Esophagus muscularis mucosa (tissue), 4 donors: ENCODE data around the gene MUSTN1.

Experiments used
- EP300 ChIP-seq: sonication (generic); formaldehyde crosslinking; IDR thresholded peaks from one replicate; pipeline ENCODE4 v1.6.1; 2017; ENCODE audit warnings: antibody characterized with exemption
- POLR2A ChIP-seq: fragments of 450-650 bp; IDR thresholded peaks from one replicate; pipeline ENCODE4 v1.6.1; 2017; ENCODE audit warnings: antibody characterized with exemption, moderate library complexity, mild to moderate bottlenecking, low read depth
- TF ChIP-seq, protein P1 (sequence below), 3 experiments: fragments of 200-600 bp in 2 of 3; fragments of 450-650 bp in 1 of 3; sonication (generic) in 2 of 3; IDR thresholded peaks; one replicate each; pipeline ENCODE4 v1.5.1; 2017 to 2019; ENCODE audit warnings: antibody characterized with exemption in 3 of 3, mild to moderate bottlenecking in 2 of 3, moderate library complexity in 1 of 3

DNA sequence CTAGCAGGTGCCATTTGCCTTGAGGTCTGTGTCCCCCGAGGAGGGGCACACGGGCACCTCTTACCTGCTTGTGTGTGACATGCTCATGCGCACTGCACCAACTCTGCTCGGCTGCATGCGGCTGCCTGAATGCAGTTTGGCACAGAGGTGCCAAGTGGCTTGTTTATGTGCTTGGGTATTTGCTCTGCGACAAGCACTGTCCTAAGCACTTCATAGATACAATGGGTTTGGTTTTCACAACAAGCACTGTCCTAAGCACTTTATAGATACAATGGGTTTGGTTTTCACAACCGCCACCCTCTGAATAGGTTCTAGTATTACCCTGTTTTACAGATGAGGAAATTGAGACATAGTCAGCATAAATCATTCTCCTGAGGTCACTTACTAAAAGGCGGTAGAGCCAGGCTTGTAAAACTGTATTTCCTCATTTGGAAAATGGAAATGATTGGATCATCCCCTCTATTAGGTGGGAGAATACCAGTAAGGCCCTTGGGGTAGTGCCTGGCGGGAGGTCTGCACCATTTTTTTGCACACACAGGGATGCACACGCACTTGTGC, 4.8 kb downstream of the MUSTN1 start:
- TF ChIP-seq, protein P1, sequence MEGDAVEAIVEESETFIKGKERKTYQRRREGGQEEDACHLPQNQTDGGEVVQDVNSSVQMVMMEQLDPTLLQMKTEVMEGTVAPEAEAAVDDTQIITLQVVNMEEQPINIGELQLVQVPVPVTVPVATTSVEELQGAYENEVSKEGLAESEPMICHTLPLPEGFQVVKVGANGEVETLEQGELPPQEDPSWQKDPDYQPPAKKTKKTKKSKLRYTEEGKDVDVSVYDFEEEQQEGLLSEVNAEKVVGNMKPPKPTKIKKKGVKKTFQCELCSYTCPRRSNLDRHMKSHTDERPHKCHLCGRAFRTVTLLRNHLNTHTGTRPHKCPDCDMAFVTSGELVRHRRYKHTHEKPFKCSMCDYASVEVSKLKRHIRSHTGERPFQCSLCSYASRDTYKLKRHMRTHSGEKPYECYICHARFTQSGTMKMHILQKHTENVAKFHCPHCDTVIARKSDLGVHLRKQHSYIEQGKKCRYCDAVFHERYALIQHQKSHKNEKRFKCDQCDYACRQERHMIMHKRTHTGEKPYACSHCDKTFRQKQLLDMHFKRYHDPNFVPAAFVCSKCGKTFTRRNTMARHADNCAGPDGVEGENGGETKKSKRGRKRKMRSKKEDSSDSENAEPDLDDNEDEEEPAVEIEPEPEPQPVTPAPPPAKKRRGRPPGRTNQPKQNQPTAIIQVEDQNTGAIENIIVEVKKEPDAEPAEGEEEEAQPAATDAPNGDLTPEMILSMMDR (IDR thresholded peaks at IDR 0.05) = no peak
- TF ChIP-seq POLR2A (no peak), EP300 (no peak)
